CD4-positive, alpha-beta T cell treated with Interferon alpha-2 for 1 hour (primary cell): ENCODE results near the gene PCSK2.

Experiments used
- DNase-seq, 2 donors: peaks; one replicate each; pipeline ENCODE4 v3.0.0-alpha.2; 2020 to 2022

PCSK2 gene

DNA sequence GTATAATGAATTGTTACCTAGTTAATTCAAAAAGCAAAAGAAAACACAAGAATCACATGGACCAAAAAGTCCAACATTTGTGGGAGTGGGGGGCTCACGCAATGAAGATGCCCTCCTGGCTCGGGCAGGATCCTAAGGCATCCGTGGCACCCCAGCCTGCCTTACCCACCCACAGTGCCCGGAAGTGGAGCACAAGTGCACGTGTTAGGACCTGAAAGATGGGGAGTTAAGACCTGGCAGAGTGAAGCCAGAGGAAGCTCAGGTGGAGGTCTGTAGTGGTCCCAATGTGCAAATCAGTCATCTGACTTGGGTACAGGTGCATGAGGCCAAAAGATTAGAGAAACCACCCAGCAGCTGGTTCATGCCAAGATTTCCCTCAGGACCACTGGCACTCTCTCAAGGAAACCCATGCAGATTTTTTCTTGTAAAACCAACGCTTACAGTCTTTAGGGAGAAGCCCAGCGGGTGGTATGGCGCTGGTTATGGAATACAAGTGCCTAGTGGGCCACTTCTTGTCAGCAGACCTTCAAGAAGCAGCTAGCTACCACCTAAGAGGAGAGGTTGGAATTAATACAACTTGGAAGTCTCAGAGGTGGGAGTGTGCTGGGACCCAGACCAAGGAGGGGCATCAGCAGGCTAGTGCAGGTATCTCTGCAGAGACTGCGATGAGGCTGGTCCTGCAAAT, 262.2 kb downstream of the PCSK2 start:
- DNase-seq = no peak

DNA sequence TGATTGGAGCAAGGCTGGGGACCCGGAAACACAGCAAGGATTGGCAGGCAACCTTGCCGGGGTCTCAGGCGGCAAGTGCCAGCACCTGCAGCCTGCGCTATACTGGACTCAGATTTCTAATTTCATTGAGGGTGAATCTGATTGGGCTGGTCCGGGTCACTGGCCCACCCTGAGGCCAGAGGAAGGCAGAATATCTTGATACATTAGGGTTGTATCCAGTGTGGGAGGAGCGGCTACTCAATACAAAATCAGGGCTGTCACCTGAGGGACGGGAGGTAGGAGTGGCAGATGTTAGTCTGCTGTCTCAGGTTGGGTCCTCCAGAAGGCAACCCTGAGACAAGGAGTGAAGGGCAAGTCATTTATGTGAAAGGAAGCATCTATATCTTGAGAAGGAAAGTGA, 263.7 kb downstream of the PCSK2 start:
- DNase-seq = no peak

DNA sequence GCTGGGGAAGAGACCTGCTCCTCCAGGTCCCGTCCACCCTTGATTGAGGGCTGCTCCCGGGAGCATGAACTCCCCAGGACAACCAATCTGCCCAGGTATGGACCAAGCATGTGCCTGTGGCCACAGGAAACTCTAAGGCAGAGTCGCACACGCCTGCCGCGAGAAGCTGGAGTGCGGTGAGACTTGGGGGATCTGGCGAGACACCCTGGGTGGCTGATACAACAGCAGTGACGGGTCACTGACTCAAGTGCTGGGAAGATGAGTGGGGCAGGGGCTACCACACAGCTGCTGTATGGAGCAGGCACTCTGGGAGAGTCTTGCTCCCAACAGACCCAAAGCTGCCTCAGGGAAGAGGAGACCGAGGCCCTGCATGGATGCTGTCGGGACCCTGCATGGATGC, 264.2 kb downstream of the PCSK2 start:
- DNase-seq = no peak

DNA sequence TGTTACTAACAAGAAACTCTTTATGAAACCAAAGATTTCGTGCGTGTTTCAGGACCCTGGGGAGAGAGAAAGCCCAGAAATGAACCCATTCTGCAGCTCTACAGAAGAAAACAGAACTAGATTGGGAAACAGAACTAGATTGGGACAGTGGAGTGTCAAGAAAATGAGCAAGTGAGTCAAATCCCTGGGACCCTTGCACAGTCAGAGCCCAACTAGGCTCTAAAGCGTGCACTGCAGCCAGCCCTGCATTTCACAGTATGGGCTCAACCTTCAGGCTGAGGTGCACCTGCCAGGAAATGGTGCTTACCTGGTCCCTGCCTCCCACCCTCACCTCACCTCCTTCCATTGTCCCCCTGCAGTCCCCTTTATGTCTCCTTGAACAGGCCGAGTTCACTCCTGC, 264.6 kb downstream of the PCSK2 start:
- no peak for DNase-seq

DNA sequence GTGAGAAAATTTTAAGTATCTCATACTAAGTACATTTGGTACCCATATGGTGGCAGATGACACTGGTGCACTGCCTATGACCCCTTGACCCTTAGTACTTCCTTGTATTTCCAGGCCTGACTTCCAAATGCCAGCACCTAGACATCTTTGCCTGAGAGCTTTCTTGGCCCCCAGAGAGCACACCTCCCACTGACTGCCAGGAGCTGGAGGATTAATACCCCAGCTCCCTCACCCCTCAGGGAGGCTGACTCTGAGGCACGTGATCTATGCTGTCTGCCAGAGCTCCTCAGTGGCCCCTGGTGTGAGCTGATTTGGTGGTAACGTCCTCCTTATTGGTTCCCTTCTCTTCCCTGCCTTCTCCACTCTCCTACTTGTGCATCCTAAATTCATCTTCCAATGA, 266.3 kb downstream of the PCSK2 start:
- no peak for DNase-seq

DNA sequence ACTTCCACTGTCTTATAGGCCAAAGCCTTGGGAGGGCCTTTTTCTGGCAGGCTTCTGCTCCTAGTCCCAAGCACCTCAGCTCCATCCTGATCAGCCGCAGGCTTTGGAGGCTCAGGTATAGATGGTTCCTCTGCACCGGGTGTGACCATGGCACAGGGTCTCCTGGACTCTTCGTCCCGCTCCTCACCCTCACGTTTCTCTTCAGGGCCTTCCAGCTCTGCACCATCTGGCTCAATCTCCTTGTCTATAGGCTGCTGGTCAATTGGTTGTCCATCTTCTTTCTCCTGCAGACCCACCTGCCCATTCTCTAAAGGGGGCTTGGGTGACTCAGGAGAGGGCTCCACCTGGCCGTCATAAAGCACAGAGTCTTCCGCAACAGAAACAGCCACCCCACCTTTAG, 267.4 kb downstream of the PCSK2 start:
- no peak for DNase-seq

DNA sequence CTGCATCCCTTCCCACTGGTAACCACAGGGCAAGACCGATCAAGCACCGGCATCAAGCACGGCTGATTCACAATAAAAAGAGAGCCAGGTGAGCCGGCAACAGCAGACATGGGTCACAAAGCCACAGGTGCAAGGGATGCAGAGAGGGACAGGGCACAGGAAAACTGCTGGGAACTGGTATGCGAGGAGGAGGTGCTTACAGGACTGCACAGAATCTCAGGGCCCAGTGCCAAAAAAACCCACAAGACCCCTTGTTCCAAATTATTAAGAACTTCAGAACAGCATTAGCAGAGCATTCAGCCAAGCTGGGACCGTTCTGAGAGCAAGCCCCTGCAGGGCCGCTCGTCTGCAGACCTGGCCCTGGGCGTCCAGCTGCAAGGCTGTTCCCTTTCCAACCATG, 269.0 kb downstream of the PCSK2 start:
- no peak for DNase-seq

DNA sequence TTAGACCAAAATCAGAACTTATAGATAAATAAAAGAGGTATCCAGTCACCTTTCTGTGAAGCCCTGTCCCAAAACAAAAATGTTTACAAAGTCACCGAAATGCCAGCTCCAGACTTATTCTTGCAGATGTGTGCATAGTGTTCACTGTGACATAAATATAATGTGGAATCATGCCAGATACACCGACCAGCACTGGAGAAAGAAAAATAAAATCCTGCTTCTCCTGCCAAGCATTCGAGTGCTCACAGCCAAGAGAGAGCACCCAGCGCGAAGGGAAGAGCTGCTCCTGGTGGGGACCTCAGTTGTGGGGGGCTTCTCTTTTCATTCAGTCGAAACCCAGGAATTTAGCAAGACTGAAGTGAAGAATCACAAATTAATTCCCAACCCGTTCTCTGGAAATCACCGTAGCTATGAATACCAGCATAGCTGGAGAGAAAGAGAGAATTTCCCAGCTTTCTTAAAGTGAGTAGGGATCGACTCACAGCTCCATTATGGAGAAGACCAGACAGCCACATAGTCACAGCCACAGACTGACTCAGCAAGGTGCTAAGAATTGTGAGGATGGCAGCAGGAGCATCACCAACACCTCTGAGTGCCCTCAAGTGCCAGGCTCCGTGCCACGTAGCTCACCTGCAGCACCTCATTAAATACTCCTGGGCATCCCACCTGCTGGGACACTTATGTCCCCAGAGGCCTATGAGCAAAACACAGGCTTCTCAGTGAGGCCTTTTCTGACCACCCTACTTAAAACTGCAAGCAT, 271.2 kb downstream of the PCSK2 start:
- DNase-seq = no peak

DNA sequence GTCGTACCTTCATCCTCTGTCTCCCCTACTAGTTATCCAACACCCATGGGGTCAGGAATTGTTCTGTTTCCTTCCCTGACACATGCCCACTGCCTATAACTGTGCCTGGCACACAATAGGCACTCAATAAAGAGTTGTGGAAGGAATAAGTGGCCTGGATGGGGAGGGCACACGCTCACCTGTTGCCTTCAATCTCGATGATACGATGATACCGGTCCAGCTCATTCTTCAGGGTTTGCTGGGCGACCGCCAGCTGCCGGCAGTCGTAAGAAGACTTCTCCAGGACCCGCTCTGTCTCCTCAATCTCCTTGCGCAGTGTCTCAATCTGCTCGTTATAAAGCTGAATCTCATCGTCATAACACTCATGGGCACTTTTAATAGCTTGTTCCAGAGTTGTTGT, 271.8 kb downstream of the PCSK2 start:
- no peak for DNase-seq

DNA sequence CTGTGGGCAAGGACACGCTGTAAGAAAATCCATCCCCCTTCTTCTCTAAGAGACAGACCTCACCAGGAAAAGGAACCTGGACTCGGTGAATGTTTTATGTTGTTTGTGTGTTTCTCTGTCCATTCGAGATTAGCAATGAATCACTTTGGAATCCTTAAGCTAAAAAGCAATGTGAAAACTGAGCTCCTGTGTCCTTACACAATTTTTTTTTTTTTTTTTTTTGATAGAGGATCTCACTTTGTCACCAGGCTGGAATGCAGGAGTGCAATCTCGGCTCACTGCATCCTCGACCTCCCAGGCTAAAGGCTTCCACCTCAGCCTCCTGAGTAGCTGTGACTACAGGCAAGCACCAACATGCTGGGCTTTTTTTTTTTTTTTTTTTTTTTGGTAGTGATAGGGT, 272.2 kb downstream of the PCSK2 start:
- no peak for DNase-seq

DNA sequence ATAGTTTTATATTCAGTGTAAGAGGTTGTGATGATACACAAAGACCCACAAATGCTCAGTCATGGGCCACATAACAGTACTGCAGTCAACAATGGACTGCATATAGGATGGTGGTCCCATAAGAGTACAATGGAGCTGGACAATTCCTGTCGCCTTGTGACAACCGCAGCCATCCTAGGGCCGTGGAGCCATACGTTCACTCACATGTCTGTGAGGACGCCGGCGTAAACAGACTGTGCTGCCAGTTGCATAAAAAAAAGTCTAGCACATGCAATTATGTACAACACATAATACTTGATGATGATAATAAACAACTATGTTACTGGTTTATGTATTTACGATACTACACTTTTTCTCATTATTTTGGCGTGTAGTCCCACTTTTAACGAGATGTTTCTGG, 273.4 kb downstream of the PCSK2 start:
- DNase-seq = no peak

DNA sequence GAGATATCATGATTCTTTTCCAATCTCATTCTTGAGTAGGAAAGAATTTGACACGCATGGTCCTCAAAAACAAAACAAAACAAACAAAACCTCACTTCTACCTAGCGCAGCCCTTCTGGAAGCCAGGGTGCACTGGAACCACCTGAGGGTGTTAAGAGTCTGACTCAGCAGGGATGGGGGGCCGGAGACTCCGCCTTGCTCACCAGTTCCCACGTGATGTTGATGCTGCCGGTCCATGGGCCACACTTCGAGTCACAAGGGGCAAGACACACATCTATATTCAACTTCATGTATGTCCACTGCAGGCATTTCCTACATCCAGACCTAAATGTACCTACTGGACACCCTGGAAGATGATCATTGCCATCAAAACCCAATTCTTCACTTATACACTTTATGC, 274.0 kb downstream of the PCSK2 start:
- no peak for DNase-seq

DNA sequence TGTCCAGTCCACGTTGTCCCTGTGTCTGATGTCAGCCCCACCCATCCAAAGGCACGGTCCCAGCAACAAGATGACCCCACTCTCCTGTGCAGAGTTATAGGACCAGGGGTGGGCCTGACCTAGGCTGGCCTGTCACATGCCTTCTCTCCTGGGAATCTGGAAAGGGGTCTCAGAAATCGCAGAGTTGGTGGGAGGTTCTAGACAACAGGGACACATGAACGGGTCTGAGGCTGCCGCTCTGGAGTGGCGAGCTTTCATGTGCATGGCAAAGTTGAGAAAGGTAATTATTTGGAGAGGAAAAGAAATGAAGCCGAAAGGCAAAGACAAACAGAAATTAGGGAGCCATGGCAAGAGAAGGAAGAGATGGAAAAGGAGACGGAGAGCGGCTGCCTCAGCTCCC, 274.9 kb downstream of the PCSK2 start:
- no peak for DNase-seq

DNA sequence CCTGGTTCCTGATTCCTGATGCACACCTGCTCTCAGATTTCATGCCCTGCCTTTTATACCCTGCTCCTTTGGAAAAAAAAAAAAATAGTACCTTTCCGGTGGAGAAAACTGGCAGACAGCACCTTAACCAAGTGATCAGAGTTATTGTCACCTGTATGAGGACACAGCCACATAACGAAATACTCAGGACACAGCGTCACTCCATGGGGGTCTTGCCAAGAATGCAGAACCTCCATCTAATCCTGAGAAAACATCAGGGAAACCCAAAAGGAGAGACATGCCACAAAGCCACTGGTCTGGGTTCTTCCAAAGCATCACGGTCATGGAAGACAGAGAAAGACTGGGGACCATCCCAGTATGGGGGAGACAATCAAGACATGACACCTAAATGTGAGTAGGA, 275.3 kb downstream of the PCSK2 start:
- no peak for DNase-seq

DNA sequence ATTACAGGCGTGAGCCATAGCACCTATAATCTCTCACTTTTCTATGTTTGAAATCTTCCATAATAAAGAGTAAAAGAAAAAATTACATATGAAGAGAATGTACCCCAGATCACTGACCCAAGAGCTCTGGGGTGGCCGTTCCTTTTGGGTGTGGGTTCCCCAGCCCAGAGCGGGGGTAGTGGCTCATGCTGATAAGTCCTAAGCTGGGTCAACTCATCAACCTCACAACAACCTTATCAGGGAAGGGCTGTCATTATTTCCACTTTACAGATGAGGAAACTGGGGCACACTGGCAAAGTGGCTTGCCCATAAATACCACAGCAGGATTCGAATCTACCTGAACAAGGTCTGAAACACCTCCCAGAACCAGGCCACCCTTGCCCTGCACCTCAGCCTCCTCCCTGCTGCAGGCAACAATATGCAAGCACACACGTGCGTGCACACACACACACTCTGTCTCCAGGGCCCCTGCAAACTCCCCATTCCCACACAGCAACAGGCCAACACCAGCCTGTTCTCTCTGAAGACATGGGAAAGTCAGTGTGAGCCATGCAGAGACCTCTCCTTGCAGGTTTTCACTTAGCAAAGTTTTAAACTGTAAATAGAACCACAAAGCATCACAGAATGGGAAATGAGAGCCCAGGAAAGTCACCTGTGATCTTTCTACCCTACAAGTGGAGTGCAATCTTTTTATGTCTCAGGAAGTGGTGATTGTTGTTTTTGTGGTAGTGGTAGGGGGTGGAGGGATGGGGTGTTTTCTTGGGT, 276.6 kb downstream of the PCSK2 start:
- no peak for DNase-seq

DNA sequence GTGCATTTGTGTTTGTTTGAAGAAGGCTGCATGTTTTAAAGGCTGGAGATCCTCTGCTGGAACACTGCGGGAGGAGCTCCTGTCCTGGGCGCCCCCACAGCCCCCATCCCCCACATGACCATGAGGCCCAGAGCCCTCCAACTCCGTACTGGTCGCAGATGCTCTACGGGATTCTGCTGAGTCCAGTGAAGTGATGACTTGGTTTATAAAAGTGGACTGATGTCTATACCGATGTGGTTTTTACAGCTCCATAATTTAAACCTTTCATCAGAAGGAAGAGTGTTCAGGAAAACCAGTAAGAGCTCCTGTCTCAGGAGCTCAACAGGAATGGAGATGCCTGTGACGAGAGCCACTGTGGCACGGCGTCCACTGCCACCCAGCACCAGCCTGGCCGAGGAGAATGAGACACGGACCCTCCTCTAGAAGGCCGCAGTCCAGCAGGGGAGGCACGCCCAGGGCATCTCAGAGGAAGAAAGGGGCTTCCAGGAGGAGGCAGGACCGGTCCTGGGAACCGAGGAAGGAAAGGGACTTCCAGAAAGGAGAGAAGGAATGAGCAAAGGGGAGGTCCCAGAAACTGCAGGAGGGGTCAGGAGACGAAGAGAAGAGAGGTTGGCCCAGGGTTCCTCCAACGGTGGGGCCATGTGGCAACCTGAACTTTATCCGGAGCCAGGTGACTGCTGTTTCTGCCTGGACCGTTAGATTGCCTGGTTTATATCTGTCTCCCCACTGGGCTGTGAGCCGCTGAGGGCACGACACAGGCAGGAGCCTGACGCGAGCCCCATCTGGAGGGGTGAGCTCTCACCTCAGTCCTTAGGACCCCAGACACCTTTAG, 277.4 kb downstream of the PCSK2 start:
- DNase-seq = no peak

DNA sequence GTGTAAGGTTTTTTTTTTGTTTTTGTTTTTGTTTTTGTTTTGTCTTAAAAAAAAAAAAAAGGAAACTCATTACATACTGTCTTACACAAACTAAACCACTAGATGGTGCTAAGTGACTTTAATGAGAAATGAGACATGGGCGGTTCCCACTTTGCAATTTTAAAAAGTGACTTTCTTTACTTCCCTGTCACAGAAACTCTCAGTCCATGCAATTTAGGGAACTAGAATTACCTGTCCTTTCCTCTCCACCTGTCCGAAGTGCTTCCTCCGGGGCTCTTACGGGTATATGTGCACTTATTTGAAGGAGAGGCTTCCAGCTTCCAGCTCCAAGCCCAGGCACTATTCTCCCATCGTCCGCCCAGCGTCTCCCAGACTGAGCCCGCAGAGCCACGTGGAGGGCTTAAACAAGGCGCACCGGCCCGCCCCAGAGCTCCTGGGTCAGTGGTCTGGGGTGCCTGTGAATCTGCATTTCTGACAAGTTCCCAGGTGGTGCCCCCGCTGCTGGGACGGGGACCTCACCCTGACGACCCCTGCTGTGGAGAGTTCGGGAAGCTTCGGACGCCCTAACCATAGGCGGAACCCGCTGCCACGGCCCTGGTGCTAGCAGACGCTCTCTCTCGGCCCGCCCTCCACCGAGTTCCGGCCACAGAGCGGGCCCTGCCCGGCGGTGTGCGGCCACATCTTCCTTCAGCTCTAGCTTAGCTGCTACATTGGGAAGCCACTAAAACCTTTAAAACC, 278.2 kb downstream of the PCSK2 start:
- peak; percentile 46 to 73 for DNase-seq

DNA sequence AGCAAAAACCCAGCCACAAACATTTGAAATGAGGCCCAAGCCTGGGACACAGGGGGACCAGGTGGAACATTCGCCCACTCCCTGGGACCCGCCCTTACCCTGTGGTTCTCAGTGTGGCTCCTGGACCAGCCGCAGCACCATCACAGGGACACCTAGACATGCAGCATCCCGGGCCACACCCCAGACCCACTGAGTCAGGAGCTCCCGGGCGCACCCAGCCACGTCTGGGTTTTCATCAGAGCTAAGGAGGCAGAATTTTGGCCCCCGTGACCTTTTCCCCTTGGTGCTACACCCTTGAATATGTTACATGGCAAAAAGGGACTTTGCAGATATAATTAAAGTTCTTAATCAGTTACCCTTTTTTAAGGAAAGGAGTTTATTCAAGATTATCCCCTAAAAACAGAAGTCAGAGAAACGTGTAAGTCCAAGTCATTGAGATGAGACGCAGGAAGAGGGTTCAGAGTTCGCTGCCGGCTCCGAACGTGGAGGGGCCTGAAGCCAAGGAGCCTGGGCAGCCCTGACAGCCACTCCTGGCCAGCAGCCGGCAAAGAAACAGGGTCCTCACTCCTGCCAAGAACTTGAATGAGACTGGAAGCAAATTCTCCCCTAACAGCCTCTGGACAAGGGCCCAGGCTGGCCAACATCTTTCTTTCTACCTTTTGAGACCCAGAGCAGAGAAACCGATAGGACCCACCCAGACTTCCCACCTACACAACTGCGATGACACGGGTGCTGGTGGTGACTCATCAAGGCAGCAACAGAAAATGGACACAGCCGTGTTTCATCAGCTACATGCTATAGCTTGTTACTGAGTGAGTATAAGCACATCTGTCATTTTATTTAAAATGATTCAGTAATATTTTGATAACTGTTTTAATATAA, 279.0 kb downstream of the PCSK2 start:
- DNase-seq = peak; percentile 19 to 43

DNA sequence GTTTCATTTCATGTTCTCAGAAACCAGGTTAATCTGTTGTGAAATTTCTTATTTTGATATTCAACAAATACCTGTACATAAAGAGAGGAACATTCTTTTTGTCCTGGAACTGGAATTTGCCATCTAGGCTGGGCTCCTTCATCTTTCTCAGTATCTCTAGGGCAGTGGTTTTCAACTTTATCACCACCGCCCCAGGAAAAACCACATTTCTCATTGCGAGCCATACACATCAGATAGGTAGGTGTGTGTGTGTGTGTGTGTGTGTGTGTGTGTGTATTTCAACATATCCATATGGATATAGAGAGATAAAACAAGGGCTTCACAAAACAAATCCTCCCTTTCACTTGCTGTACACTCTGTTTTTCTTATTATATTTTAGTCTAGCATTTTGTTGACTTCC, 280.2 kb downstream of the PCSK2 start:
- DNase-seq = peak in 1 of 2 donors; percentile 31

DNA sequence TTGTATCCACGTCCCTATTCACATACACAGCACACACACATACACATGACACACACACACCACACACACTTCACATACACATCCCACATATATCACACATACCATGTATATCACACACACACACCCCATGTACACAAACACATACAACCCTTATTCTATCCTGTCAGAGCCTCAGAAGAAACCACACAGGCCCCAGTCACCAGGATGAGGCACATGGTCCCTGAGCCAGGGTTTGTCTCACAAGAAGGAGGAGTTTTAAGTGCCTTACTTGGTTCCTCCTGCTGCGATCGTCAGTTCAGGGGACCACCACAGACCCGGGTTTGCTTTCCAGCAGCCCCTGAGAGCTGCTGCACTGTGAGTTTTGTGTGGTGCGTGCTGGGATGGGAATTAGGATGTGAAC, 280.7 kb downstream of the PCSK2 start:
- no peak for DNase-seq

DNA sequence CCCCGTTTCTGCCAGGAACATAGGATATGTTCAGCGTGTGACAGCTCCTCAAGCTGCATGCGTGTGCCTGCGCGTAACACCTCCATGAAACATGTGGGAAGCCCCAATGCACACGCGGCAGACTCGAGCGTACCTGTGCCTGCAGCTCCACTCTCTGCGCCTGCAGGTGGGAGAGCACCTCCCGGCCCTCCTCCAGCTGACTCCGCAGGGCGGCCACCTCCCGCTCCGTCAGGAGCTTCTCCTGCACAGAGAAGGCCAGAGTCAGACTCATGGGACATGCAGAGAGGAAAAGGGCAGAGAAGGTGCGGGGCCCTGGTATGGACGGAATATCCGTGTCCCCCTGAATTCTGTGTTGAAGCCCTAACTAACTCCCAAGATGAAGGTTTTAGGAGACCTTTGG, 281.9 kb downstream of the PCSK2 start:
- no peak for DNase-seq
